NB4 (cell line): ENCODE measurements around the gene PDE11A.

ENCODE experiments used
- TF ChIP-seq, protein P1 (sequence below): IDR thresholded peaks from one replicate; pipeline ENCODE4 v1.5.1; 2012; ENCODE audit warnings: low read depth, low read length
- TF ChIP-seq, protein P2 (sequence below): IDR thresholded peaks from 2 replicates; pipeline ENCODE4 v1.6.1; 2011; ENCODE audit warnings: low read depth, low read length

DNA sequence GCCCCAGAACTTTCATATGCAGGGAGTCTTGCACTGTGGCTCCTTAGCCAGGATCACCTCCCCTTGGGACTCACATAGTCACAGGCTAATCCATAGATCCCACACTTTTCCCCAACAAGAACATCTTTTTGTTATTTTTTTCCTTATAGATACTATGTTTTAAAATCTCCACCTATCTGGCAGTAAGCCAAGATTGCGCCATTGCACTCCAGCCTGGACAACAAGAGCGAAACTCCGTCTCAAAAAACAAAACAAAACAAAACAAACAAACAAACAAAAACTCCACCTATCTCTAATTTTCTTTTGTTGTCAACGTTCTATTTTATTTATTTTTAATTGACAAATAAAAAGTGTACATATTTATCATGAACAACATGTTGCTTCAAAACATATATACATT lies 141.7 kb downstream of the PDE11A start:
- TF ChIP-seq, protein P1, sequence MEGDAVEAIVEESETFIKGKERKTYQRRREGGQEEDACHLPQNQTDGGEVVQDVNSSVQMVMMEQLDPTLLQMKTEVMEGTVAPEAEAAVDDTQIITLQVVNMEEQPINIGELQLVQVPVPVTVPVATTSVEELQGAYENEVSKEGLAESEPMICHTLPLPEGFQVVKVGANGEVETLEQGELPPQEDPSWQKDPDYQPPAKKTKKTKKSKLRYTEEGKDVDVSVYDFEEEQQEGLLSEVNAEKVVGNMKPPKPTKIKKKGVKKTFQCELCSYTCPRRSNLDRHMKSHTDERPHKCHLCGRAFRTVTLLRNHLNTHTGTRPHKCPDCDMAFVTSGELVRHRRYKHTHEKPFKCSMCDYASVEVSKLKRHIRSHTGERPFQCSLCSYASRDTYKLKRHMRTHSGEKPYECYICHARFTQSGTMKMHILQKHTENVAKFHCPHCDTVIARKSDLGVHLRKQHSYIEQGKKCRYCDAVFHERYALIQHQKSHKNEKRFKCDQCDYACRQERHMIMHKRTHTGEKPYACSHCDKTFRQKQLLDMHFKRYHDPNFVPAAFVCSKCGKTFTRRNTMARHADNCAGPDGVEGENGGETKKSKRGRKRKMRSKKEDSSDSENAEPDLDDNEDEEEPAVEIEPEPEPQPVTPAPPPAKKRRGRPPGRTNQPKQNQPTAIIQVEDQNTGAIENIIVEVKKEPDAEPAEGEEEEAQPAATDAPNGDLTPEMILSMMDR: no peak
- TF ChIP-seq, protein P2, sequence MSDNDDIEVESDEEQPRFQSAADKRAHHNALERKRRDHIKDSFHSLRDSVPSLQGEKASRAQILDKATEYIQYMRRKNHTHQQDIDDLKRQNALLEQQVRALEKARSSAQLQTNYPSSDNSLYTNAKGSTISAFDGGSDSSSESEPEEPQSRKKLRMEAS: no peak
